GM20000 (cell line): Measurements from ENCODE around the gene NHERF2.

Experiments
- DNase-seq: peaks from one replicate; pipeline ENCODE4 v3.0.0; 2012; ENCODE audit warnings: low spot score
- CTCF ChIP-seq: IDR thresholded peaks from 2 replicates; pipeline ENCODE4 v1.5.1; 2012; ENCODE audit warnings: mild to moderate bottlenecking, control low read depth; ENCODE audit errors: extremely low read depth, missing control alignments

NHERF2 gene

GRCh38 chr16:1985466-1986150, 41.1 kb upstream of the NHERF2 start:
- DNase-seq: no peak
- TF ChIP-seq CTCF: no peak

DNA sequence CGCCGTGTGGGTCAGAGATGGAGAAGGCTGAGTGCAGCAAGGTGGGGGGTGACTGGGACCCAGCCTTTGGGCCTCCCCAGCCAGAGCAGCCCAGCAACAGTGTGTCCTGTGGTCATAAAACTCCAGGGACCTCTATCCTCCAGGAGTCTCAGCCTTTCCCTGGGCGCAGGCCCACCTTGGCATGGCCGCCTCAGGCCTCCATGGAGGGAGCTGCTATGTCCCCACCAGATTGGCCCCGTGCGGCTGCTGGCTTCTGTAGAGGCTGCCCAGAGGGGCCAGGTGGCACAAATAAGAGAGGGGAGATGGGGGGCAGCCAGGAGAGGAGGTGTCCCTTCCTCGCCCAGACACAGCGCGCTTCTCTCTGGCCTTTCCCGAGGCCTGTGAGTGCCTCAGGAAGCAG, 39.5 kb upstream of the NHERF2 start:
- no peak for TF ChIP-seq CTCF
- DNase-seq: no peak

DNA sequence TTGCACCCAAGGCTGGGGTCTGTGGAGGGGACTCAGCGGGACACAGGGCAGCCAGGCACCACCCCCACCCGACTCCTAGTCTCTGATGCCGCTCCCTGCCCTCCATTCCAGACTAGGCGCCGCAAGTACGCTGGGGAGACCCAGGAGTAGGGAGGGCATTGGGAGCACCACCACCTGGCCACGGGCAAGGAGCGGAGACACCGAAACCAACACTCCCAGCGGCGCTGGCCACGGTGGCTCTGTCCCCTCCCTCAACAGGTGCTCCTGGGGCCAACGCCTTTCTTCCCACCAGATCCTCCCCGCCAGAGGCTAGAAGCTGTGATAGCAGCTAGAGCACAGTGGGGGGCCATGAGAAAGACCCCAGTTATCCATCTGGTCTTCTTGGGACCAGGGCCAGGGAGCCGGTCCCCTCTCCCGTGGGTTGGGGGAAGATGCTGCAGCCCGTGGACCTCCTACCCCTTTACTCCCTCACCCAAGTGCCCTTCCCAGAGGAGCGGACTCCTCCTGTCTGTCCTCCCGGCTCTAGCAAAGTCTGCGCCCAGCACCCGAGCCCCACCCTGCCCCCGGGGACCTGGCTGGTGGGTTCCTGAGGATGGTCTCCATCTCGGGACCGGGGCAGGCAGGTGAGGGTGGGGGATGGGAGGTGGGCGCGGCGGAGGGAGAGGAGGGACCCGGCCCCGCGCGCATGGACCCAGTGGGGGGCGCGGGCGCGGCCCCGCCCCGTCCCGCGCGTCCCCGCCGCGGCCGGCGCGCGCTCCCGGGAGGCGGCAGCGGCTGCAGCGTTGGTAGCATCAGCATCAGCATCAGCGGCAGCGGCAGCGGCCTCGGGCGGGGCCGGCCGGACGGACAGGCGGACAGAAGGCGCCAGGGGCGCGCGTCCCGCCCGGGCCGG, 37.2 kb upstream of the NHERF2 start, which contains the start of gene SYNGR3:
Gene SYNGR3, plus strand, starts transcription at position 762 of the 892 bp plus-strand sequence. CDS start 133 bp downstream, outside the sequence.
- no peak for TF ChIP-seq CTCF
- DNase-seq: peak; percentile 68

DNA sequence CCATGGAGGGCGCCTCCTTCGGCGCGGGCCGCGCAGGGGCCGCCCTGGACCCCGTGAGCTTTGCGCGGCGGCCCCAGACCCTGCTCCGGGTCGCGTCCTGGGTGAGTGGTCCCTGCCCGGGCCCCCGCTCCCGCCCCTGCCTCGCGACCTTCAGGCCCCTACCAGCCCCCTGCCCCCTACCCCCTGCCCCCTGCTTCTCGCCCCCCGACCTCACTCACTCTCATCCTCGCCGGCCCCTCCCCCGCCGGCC, 36.7 kb upstream of the NHERF2 start:
- TF ChIP-seq CTCF: no peak
- DNase-seq: no peak

- no peak for TF ChIP-seq CTCF
- DNase-seq: peak; percentile 72
These were observed 36.2 kb upstream of the NHERF2 start for GRCh38 chr16:1990351-1991134.

DNA sequence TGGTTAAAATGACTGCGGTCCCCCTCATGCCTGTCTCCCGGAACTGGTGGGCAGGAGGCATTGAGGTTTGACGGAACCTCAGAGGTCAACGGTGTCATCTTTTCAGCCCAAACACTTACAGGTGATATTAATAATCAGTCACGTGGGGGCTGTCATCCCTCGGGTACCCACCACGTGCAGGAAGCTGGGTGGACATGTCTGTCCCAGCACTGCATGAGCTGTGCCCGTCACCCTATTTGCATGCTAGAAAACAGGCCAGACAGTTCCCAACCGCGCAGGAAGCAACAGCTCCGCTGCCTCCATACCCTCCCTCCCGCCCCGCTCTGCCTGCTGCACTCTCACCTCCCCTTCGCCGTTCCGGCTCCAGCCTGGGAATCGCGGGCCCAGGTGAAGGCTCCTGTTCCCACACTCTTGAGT, 35.6 kb upstream of the NHERF2 start:
- DNase-seq: peak; percentile 74
- TF ChIP-seq CTCF: no peak

- DNase-seq: no peak
- TF ChIP-seq CTCF: no peak
These were observed 35.1 kb upstream of the NHERF2 start for GRCh38 chr16:1991588-1991947.
